H7 (cell line): ENCODE data around the gene PAK1IP1. TPM values are rescaled to one million over a fixed set of nuclear protein-coding genes. Genes with fewer than 3 reads are reported as not detected.

ENCODE experiments used
- DNase-seq: peaks from one replicate; pipeline ENCODE4 v3.0.0; 2012
- H3K27me3 ChIP-seq: 2 replicates; pipeline ENCODE4 v1.6.0; 2011; ENCODE audit warnings: mild to moderate bottlenecking, low read length; ENCODE audit not compliant: control insufficient read depth, insufficient read depth
- H3K36me3 ChIP-seq: replicated peaks from 2 replicates; pipeline ENCODE4 v1.5.1; 2011; ENCODE audit warnings: low read length; ENCODE audit not compliant: control insufficient read depth, insufficient read depth
- H3K4me3 ChIP-seq: 2 replicates; pipeline ENCODE4 v1.5.1; 2011; ENCODE audit warnings: low read depth, mild to moderate bottlenecking, control low read depth, low read length, moderate library complexity; ENCODE audit not compliant: insufficient read depth
- total RNA-seq: library from RNA; depleted of rRNA; stranded (reverse); fragments of >200 nt; shearing (Covaris generic); gene quantifications from 2 replicates; pipeline ENCODE4 v1.2.3, GENCODE V29; 2014

The PAK1IP1 gene
- total RNA-seq, 1 experiment from 2014 or later: 39.9 TPM

GRCh38 chr6:10682355-10682988 lies 12.3 kb upstream of the PAK1IP1 start:
- H3K27me3 ChIP-seq: no peaks in the 10 kb centered on the region
- H3K36me3 ChIP-seq: no peaks in the 10 kb centered on the region
- H3K4me3 ChIP-seq: no peak overlapping the region
- DNase-seq: no peak

GRCh38 chr6:10684618-10685017 lies 10.2 kb upstream of the PAK1IP1 start:
- Histone ChIP-seq H3K27me3 (no peaks in the 10 kb centered on the region), H3K36me3 (no peaks in the 10 kb centered on the region), H3K4me3 (no peak overlapping the region)
- no peak for DNase-seq

- no peaks in the 10 kb centered on the region for H3K36me3 ChIP-seq
- no peaks in the 10 kb centered on the region for H3K27me3 ChIP-seq
- no peak for DNase-seq
- H3K4me3 ChIP-seq: no peak overlapping the region
Observed at GRCh38 chr6:10685092-10685915, 9.5 kb upstream of the PAK1IP1 start.

- no peak overlapping the region for H3K4me3 ChIP-seq
- H3K27me3 ChIP-seq: no peaks in the 10 kb centered on the region
- H3K36me3 ChIP-seq: no peaks in the 10 kb centered on the region
- no peak for DNase-seq
Observed at GRCh38 chr6:10686901-10687300, 7.9 kb upstream of the PAK1IP1 start.

GRCh38 chr6:10687582-10687981 lies 7.2 kb upstream of the PAK1IP1 start:
- Histone ChIP-seq H3K4me3 (no peak overlapping the region), H3K36me3 (no peaks in the 10 kb centered on the region), H3K27me3 (no peaks in the 10 kb centered on the region)
- DNase-seq: peak; percentile 46

- no peaks in the 10 kb centered on the region for H3K27me3 ChIP-seq
- no peak overlapping the region for H3K4me3 ChIP-seq
- no peak for DNase-seq
- H3K36me3 ChIP-seq: no peaks in the 10 kb centered on the region
Observed at GRCh38 chr6:10690651-10691445, 3.9 kb upstream of the PAK1IP1 start.

GRCh38 chr6:10692965-10693538 lies 1.7 kb upstream of the PAK1IP1 start:
- Histone ChIP-seq H3K27me3 (no peaks in the 10 kb centered on the region), H3K36me3 (peaks cover 6% of the 10 kb centered on the region), H3K4me3 (peak overlapping the region; percentile 98)
- no peak for DNase-seq

- DNase-seq: peak; percentile 37
- H3K4me3 ChIP-seq: peak overlapping the region; percentile 98
- H3K36me3 ChIP-seq: peaks cover 18% of the 10 kb centered on the region
- H3K27me3 ChIP-seq: no peaks in the 10 kb centered on the region
Observed at GRCh38 chr6:10695086-10695657, 400 bp downstream of the PAK1IP1 start.

- no peaks in the 10 kb centered on the region for H3K27me3 ChIP-seq
- no peak overlapping the region for H3K4me3 ChIP-seq
- DNase-seq: no peak
- peaks cover 24% of the 10 kb centered on the region for H3K36me3 ChIP-seq
Observed at GRCh38 chr6:10696655-10697054, 1.9 kb downstream of the PAK1IP1 start.

GRCh38 chr6:10713962-10714361 lies 19.2 kb downstream of the PAK1IP1 start:
- Histone ChIP-seq H3K27me3 (no peaks in the 10 kb centered on the region), H3K36me3 (no peaks in the 10 kb centered on the region; the same call in none of the 2 replicates), H3K4me3 (no peak overlapping the region)
- DNase-seq: no peak

GRCh38 chr6:10719296-10719963 lies 24.7 kb downstream of the PAK1IP1 start:
- no peak overlapping the region for H3K4me3 ChIP-seq
- no peak for DNase-seq
- no peaks in the 10 kb centered on the region for H3K27me3 ChIP-seq
- H3K36me3 ChIP-seq: no peaks in the 10 kb centered on the region; the same call in 1 of the 2 replicates

GRCh38 chr6:10719964-10720264 lies 25.1 kb downstream of the PAK1IP1 start:
- DNase-seq: no peak
- no peaks in the 10 kb centered on the region for H3K27me3 ChIP-seq
- no peak overlapping the region for H3K4me3 ChIP-seq
- peaks cover 2% of the 10 kb centered on the region; the same call in 1 of the 2 replicates for H3K36me3 ChIP-seq

GRCh38 chr6:10720265-10720959 lies 25.6 kb downstream of the PAK1IP1 start:
- Histone ChIP-seq H3K4me3 (no peak overlapping the region), H3K36me3 (peaks cover 3% of the 10 kb centered on the region), H3K27me3 (no peaks in the 10 kb centered on the region)
- DNase-seq: peak; percentile 20
